Astrocyte of the hippocampus (primary cell): ENCODE data around the gene STK33.

Source experiments
- DNase-seq: peaks from one replicate; pipeline ENCODE4 v3.0.0; 2011; ENCODE audit warnings: low read depth, low spot score

STK33 gene

GRCh38 chr11:8426076-8426475, 168.0 kb downstream of the STK33 start:
- no peak for DNase-seq

- no peak for DNase-seq
Measured at GRCh38 chr11:8415195-8415594, 178.8 kb downstream of the STK33 start.

GRCh38 chr11:8408151-8408941, 185.7 kb downstream of the STK33 start:
- no peak for DNase-seq

GRCh38 chr11:8403310-8403709, 190.7 kb downstream of the STK33 start:
- peak; percentile 52 for DNase-seq

- DNase-seq = no peak
Measured at GRCh38 chr11:8392886-8393285, 201.1 kb downstream of the STK33 start.

GRCh38 chr11:8392166-8392565, 201.9 kb downstream of the STK33 start:
- no peak for DNase-seq

GRCh38 chr11:8390851-8391612, 203.0 kb downstream of the STK33 start:
- no peak for DNase-seq

GRCh38 chr11:8389029-8389996, 204.7 kb downstream of the STK33 start:
- peak; percentile 84 for DNase-seq

- no peak for DNase-seq
Measured at GRCh38 chr11:8387693-8388092, 206.3 kb downstream of the STK33 start.

- no peak for DNase-seq
Measured at GRCh38 chr11:8387141-8387540, 206.9 kb downstream of the STK33 start.

GRCh38 chr11:8386134-8386864, 207.7 kb downstream of the STK33 start:
- no peak for DNase-seq

GRCh38 chr11:8384199-8384821, 209.7 kb downstream of the STK33 start:
- no peak for DNase-seq

- no peak for DNase-seq
Measured at GRCh38 chr11:8383627-8384026, 210.4 kb downstream of the STK33 start.

GRCh38 chr11:8383227-8383626, 210.8 kb downstream of the STK33 start:
- no peak for DNase-seq

GRCh38 chr11:8382436-8383053, 211.5 kb downstream of the STK33 start:
- DNase-seq = peak; percentile 65

GRCh38 chr11:8381871-8382396, 212.1 kb downstream of the STK33 start:
- no peak for DNase-seq

GRCh38 chr11:8381343-8381742, 212.7 kb downstream of the STK33 start:
- no peak for DNase-seq

GRCh38 chr11:8375932-8376331, 218.1 kb downstream of the STK33 start:
- no peak for DNase-seq

GRCh38 chr11:8375460-8375859, 218.6 kb downstream of the STK33 start:
- no peak for DNase-seq

- DNase-seq = no peak
Measured at GRCh38 chr11:8374716-8375115, 219.3 kb downstream of the STK33 start.
